Ovary (tissue), 9 donors: ENCODE data around the gene NOL8. TPM values are rescaled to one million over a fixed set of nuclear protein-coding genes. Genes with fewer than 3 reads are reported as not detected.

Source experiments
- DNase-seq, 5 donors: peaks; one replicate each; pipeline ENCODE4 v3.0.0-alpha.2; 2019 to 2020
- H3K27ac ChIP-seq, 2 donors: fragments of 200-600 bp; one replicate each; pipeline versions ENCODE4 v1.5.1 to v1.8.0; 2019 to 2022
- H3K27me3 ChIP-seq: fragments of 200-600 bp; one replicate; pipeline ENCODE4 v1.8.0; 2022
- H3K36me3 ChIP-seq: fragments of 200-600 bp; sonication (generic); one replicate; pipeline ENCODE4 v1.5.1; 2019
- H3K4me1 ChIP-seq: one replicate; pipeline ENCODE4 v1.8.1; 2013; ENCODE audit warnings: mild to moderate bottlenecking, moderate library complexity; ENCODE audit not compliant: insufficient read depth
- H3K4me3 ChIP-seq: fragments of 200-600 bp; sonication (generic); one replicate; pipeline ENCODE4 v1.5.1; 2017
- H3K9me3 ChIP-seq, 2 donors: fragments of 200-600 bp in 1 of 2; sonication (generic) in 1 of 2; one replicate each; pipeline versions ENCODE4 v1.5.1 to v1.8.1; 2013 to 2019; ENCODE audit warnings: mild to moderate bottlenecking in 1 of 2, moderate library complexity in 1 of 2
- CTCF ChIP-seq, 3 donors: fragments of 450-650 bp in 2 of 3; fragments of 200-600 bp in 1 of 3; IDR thresholded peaks; one replicate each; pipeline versions ENCODE4 v1.5.1 to v1.8.0; 2016 to 2022; ENCODE audit warnings: antibody characterized with exemption in 3 of 3, mild to moderate bottlenecking in 1 of 3
- EP300 ChIP-seq: sonication (generic); formaldehyde crosslinking; IDR thresholded peaks from one replicate; pipeline ENCODE4 v1.6.1; 2017; ENCODE audit warnings: antibody characterized with exemption
- POLR2A ChIP-seq: fragments of 450-650 bp; IDR thresholded peaks from one replicate; pipeline ENCODE4 v1.6.1; 2017; ENCODE audit warnings: antibody characterized with exemption, mild to moderate bottlenecking, moderate library complexity
- WGBS, 3 donors: extraction: QIAGEN DNeasy Blood & Tissue Kit in 1 of 3; methylation state at CpG; one replicate each; pipeline versions ENCODE4 v1.1.5 to v1.1.7; 2013 to 2017; 5-methylcytosine and 5-hydroxymethylcytosine counted together
- intact Hi-C, 4 donors: fragments of 100-400 bp; cut with DNase I; formaldehyde crosslinking; loops; one replicate each; pipeline versions ENCODE4 v1.11.0 to v1.15.1; 2022 to 2023
- microRNA-seq, 3 donors: library from miRNA; unstranded; fragments of <30 nt; microRNA quantifications; one replicate each; pipeline versions ENCODE4 to v1.2.0, GENCODE V29; 2019 to 2020
- polyA plus RNA-seq, 2 donors: library from polyadenylated mRNA; stranded (reverse); fragments of 200-250 nt in 1 of 2; fragments of 350-450 nt in 1 of 2; fragmentation: Illumina TruSeq in 1 of 2; extraction: RNeasy Lipid Tissue Mini Kit (QIAGEN cat#74804) in 1 of 2; gene quantifications; one replicate each; pipeline ENCODE4 v1.2.3, GENCODE V29; 2013 to 2014
- small RNA-seq: library from RNA; depleted of rRNA; stranded (forward); fragments of <200 nt; gene quantifications from one replicate; pipeline ENCODE3, GENCODE V24; 2016
- total RNA-seq, 7 donors: library from RNA; depleted of rRNA in 2 of 7; stranded (reverse); fragments of >200 nt in 2 of 7; fragmentation: NEBNext Ultra II Directional in 3 of 7; extraction: Animal tissue kit (Norgen Biotek cat#: 25700) in 3 of 7; gene quantifications; one replicate each; pipeline versions ENCODE4 v1.1.0 to v1.2.4, GENCODE V29; 2016 to 2023
- donor health status: DM: no; HTN: no; CAD: no; lungs with moderate emphysema.
- donor health status: DM: no; HTN: no; CAD: no.
- donor health status: Bipolar disorder and iron deficiency.
- donor health status: DM: yes; HTN: yes; CAD: no.
- donor health status: DM: no; HTN: no; CAD: no.
- donor health status: DM: yes; HTN: yes; CAD: no.

NOL8 gene
- total and polyA plus RNA-seq, 9 donors: 17.1 to 35.4 (median 28.8) TPM

- Histone ChIP-seq H3K9me3 (no peaks in the 10 kb centered on the region), H3K27ac (no peak overlapping the region), H3K27me3 (no peaks in the 10 kb centered on the region), H3K4me1 (no peaks in the 10 kb centered on the region), H3K4me3 (no peak overlapping the region), H3K36me3 (no peaks in the 10 kb centered on the region)
- TF ChIP-seq POLR2A (no peak), CTCF (IDR thresholded peaks at IDR 0.05) (no peak), EP300 (no peak)
- no peak for DNase-seq
- 63 to 68% (median 66%) methylated on average over 4 of the region's 4 CpGs for WGBS, 3 donors
- intact Hi-C loops: no loop called here
Measured at GRCh38 chr9:92253656-92254055, 71.5 kb downstream of the NOL8 start.

GRCh38 chr9:92247981-92248380 lies 77.2 kb downstream of the NOL8 start:
- Histone ChIP-seq H3K36me3 (no peaks in the 10 kb centered on the region), H3K9me3 (no peaks in the 10 kb centered on the region)
- intact Hi-C loops: loop anchor here in 1 of 4 donors (10.0 kb wide), 1 partner anchor 113 kb away; no protein-coding TSS in a partner anchor

More at GRCh38 chr9:92247981-92248380, 77.2 kb downstream of the NOL8 start:
- WGBS, 3 donors: 96 to 99% (median 98%) methylated on average over 3 of the region's 3 CpGs
- no peaks in the 10 kb centered on the region for H3K4me1 ChIP-seq
- TF ChIP-seq CTCF (IDR thresholded peaks at IDR 0.05) (no peak), POLR2A (no peak), EP300 (no peak)
- DNase-seq: no peak
- no peak overlapping the region for H3K4me3 ChIP-seq
- no peaks in the 10 kb centered on the region for H3K27me3 ChIP-seq
- no peak overlapping the region for H3K27ac ChIP-seq

Small RNAs within 50 kb of the gene (microRNA-seq; reads per million reads assigned to microRNA genes)
- 0.18 to 0.75 (median 0.63) reads per million in 3 donors for gene MIR3651

Small RNAs within 50 kb of the gene (small RNA-seq; reads per million reads assigned to genes)
- gene MIR3651: not detected
- gene SNORA84: not detected

Other genes starting within 250 kb of the NOL8 start
- 10 to 100 TPM; 60.1 to 80.2 (median 72.0) TPM for gene SPTLC1, start 209.9 kb downstream of the NOL8 start, total RNA-seq
- 10 to 100 TPM; 54.3 to 77.7 TPM for gene SPTLC1, start 209.9 kb downstream of the NOL8 start, polyA plus RNA-seq
- 100 to 1,000 TPM in 1 of 7 donors, 10 to 100 TPM in 6; 44.4 to 281 (median 64.8) TPM for gene IARS1, start 31.7 kb downstream of the NOL8 start, total RNA-seq
- gene IARS1, start 31.7 kb downstream of the NOL8 start, polyA plus RNA-seq: 10 to 100 TPM; 16.0 to 55.8 TPM
- 1 to 10 TPM; 3.9 to 9.5 (median 5.8) TPM for gene CENPP, start 603 bp upstream of the NOL8 start, total RNA-seq
- 1 to 10 TPM; 1.4 to 5.9 TPM for gene CENPP, start 603 bp upstream of the NOL8 start, polyA plus RNA-seq
- gene OGN, start 79.2 kb upstream of the NOL8 start, total RNA-seq: 100 to 1,000 TPM in 2 of 7 donors, 10 to 100 TPM in 5; 19.3 to 129 (median 57.7) TPM
- gene OGN, start 79.2 kb upstream of the NOL8 start, polyA plus RNA-seq: 100 to 1,000 TPM; 130 to 217 TPM
- 10 to 100 TPM in 6 of 7 donors, 1 to 10 TPM in 1; 2.1 to 32.6 (median 18.9) TPM for gene OMD, start 99.1 kb upstream of the NOL8 start, total RNA-seq
- gene OMD, start 99.1 kb upstream of the NOL8 start, polyA plus RNA-seq: 10 to 100 TPM; 18.6 to 29.5 TPM
- gene ASPN, start 157.2 kb upstream of the NOL8 start, total RNA-seq: 10 to 100 TPM in 2 of 7 donors, 1 to 10 TPM in 4, under 1 TPM in 1; 0.90 to 12.9 (median 3.8) TPM
- 10 to 100 TPM in 1 of 2 donors, 1 to 10 TPM in 1; 4.5 to 39.5 TPM for gene ASPN, start 157.2 kb upstream of the NOL8 start, polyA plus RNA-seq
- gene ECM2, start 210.6 kb upstream of the NOL8 start, total RNA-seq: 10 to 100 TPM; 35.0 to 80.2 (median 63.1) TPM
- 10 to 100 TPM; 88.8 to 91.4 TPM for gene ECM2, start 210.6 kb upstream of the NOL8 start, polyA plus RNA-seq